ENCODE data around the gene CTSD.
A peak's percentile ranks its signal among the peaks of the same experiment; 100 is the strongest.
"Not testable (repeated sequence)": the region's sequence is repeated elsewhere in the genome, so short reads cannot be mapped to it uniquely, and the experiment has no call there.

The CTSD gene

GRCh38 chr11:1763796-1764661 is at the start of gene CTSD:
CTSD (minus strand) TSS chr11:1763927; CDS start chr11:1763859, 68 bp downstream.
- DNase-seq (ENCODE audit: low read depth), result peak; percentile 86

DNA sequence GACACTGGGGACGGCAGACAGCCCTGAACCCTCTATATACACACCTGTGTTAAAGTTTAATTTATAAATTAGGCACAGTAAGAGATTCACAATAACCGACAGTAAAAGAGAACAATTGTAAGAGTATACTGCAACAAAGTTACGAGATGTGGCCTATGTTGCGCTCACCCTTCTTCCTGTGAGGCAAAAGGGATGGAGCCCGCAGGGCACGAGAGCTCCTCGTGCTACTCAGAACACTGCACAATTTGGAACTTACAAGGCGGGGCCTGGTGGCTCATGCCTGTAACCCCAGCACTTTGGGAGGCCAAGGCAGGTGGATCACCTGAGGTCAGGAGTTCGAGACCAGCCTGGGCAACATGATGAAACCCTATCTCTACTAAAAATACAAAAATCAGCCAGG is 49.6 kb upstream of the CTSD start:
- DNase-seq (ENCODE audit: low read depth), result not testable (repeated sequence)

- no peak for DNase-seq (ENCODE audit: low read depth)
Observed at GRCh38 chr11:1812801-1813200, 49.1 kb upstream of the CTSD start.

GRCh38 chr11:1812274-1812673 is 48.5 kb upstream of the CTSD start:
- no peak for DNase-seq (ENCODE audit: low read depth)

GRCh38 chr11:1810761-1811160 is 47.0 kb upstream of the CTSD start:
- DNase-seq (ENCODE audit: low read depth), result no peak

GRCh38 chr11:1807264-1807995 is 43.7 kb upstream of the CTSD start:
- DNase-seq (ENCODE audit: low read depth), result peak; percentile 40

DNA sequence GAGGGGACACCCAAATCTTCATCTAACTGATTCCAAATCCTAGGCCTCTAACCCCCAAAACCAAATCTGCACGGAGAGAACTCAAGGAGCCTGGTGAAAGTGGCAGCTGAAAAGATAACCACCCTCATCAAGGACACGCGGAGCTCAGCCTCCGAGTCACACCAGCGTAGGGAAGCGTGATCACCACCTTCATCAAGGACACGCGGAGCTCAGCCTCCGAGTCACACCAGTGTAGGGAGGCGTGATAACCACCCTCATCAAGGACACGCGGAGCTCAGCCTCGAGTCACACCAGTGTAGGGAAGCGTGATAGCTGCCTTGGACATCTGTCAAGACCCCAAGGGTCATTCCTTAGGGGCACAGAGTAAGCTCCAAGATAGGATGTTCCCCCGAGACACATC is 41.8 kb upstream of the CTSD start:
- DNase-seq (ENCODE audit: low read depth), result no peak

GRCh38 chr11:1803835-1804519 is 40.2 kb upstream of the CTSD start:
- not testable (repeated sequence) for DNase-seq (ENCODE audit: low read depth)

GRCh38 chr11:1803246-1803645 is 39.5 kb upstream of the CTSD start:
- DNase-seq (ENCODE audit: low read depth), result no peak

DNA sequence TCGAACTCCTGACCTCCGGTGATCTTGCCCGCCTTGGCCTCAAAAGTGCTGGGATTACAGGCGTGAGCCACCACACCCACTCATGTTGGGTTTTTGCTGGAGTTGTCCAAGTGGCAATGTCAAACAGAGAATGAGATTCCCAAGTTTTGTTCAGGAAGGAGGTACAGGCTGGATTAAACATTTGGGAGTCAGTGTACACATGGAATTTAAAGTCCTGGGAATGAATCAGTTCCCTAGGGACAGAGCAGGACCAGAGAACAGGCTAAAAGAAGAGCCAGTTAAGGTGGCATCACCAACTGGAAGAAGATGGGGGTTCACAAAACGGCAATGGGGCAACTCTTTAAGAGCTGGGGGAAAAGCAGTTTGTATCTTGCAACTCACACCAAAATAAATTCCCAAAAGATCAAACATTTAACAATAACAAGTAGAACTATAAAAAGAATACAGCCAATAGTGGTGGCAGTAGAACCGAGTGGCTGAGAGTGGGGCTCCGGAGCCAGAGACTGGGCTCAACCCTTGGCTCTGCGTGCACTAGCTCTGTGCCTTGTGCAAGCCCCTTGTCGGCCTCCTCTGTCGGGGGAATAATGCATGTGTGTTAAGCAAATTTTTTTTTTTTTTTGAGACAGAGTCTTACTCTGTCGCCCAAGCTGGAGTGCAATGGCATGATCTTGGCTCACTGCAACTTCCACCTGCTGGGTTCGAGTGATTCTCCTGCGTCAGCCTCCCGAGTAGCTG is 33.8 kb upstream of the CTSD start:
- no peak for DNase-seq (ENCODE audit: low read depth)

DNA sequence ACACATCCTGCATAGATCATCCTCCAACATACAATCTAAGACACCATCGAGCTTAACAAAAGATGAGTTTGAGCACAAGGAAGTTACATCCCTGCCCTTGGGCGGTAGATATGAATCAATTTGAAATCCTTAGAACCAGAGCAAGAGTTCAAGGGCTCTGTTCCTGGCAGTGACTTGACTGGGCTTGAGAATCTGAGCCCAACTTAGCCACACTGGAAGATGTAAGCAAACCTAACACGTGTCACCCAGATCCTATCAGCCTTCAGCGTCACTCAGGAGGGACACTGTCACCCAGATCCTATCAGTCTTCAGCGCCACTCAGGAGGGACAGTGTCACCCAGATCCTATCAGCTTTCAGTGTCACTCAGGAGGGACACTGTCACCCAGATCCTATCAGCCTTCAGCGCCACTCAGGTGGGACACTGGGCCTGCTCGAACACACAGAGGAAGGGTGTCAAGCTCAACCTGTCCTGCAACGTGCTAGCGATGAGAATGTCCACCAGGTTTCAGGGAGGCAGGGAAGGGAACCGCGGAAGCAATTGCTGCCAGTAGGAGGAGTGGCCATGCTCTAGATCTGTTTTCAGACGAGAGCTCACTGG is 32.8 kb upstream of the CTSD start:
- DNase-seq (ENCODE audit: low read depth), result no peak

DNA sequence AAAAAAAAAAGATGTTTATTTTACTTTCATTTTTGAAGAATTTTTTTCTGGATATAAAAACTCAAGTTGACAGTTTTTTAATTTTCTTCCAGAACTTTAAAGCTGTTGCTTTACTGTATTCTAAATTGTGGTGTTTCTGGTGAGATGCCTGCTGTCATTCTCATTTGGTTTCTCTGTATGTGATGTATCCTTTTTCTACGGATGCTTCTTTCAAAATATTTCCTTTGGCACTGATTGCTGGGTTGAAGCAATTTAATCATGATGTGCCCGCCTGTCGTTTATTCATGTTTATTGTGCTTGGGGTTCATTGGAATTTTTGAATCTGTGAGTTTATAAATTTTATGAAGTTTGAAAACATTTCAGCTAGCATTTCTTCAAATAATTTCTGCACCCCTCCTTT is 29.4 kb upstream of the CTSD start:
- DNase-seq (ENCODE audit: low read depth), result no peak

- DNase-seq (ENCODE audit: low read depth), result no peak
Observed at GRCh38 chr11:1792461-1792860, 28.7 kb upstream of the CTSD start.

DNA sequence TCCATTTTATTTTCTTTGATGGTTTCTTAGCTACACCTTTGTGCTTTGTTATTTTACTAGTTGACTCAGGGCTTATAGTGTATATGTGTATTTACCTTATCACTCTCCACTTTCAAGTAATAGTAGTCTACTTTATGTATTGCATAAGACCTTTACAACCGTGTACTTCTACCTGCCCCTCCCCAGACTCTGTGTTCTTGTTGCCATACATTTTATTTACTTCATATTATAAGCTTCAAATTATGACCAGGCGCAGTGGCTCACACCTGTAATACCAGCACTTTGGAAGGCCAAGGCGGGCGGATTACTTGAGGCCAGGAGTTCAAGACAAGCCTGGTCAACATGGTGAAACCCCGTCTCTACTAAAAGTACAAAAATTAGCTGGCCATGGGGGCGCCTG is 28.2 kb upstream of the CTSD start:
- no peak for DNase-seq (ENCODE audit: low read depth)

GRCh38 chr11:1786466-1786865 is 22.7 kb upstream of the CTSD start:
- no peak for DNase-seq (ENCODE audit: low read depth)

- no peak for DNase-seq (ENCODE audit: low read depth)
Observed at GRCh38 chr11:1785749-1786413, 22.2 kb upstream of the CTSD start.

- no peak for DNase-seq (ENCODE audit: low read depth)
Observed at GRCh38 chr11:1784761-1785650, 21.3 kb upstream of the CTSD start.

DNA sequence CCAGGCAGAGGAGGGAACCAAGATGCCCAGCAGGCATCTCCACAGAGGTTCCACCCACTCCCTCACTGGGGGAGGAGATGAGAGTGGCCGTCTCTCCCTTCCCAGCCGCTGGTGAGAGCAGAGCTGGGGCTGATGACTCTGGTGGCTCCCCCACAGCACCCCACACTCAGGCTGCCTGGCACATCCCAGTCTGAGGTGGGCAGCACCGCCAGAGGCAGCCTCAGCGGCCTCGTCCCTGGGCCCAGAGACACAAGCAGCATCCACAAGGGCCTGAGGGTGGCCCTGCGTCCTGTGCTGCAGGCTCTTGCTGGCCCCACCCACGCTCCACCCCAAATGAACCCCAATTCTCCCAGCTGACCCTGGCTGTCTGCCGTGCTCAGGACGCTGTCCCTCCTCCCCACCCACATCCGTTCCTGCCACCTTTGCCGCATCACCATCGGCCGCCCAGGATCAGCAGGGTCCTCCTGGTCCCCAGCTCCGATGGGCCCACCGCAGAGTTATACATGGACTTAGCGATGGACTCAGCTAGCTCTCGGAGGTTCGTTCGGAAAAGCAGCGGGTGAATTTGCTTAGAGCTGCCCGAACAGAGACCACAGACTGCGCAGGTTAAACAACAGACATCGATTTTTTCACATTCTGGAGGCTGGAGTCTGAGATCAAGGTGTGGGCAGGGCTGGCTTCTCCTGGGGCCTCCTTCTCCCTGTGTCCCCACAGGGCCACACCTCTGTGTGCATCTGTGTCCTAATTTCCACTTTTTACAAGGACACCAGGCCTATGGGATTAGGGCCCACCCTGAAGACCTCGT is 20.2 kb upstream of the CTSD start:
- no peak for DNase-seq (ENCODE audit: low read depth)

All from ELR (cell line).